GM12891 (cell line): ENCODE measurements around the gene PTPRN2.

Experiments
- PAX5 ChIP-seq: IDR thresholded peaks from 2 replicates; pipeline ENCODE4 v1.6.1; 2011; ENCODE audit warnings: low read length, moderate library complexity, mild to moderate bottlenecking; ENCODE audit not compliant: insufficient read depth, severe bottlenecking
- POLR2A ChIP-seq: IDR thresholded peaks from 2 replicates; pipeline ENCODE4 v1.6.1; 2011; ENCODE audit warnings: low read depth, low read length, control low read depth
- POLR2AphosphoS5 ChIP-seq: IDR thresholded peaks from 2 replicates; pipeline ENCODE4 v1.6.1; 2011; ENCODE audit warnings: low read depth, low read length, control low read depth
- POU2F2 ChIP-seq: IDR thresholded peaks from 2 replicates; pipeline ENCODE4 v1.6.1; 2011; ENCODE audit warnings: low read depth, mild to moderate bottlenecking, control low read depth, low read length, moderate library complexity
- SPI1 ChIP-seq: IDR thresholded peaks from 2 replicates; pipeline ENCODE4 v1.6.1; 2011; ENCODE audit warnings: low read depth, low read length, control low read depth
- TAF1 ChIP-seq: IDR thresholded peaks from 2 replicates; pipeline ENCODE4 v1.6.1; 2011; ENCODE audit warnings: low read depth, low read length, control low read depth

GRCh38 chr7:158206341-158206740, 381.3 kb downstream of the PTPRN2 start:
- TF ChIP-seq TAF1 (no peak), POLR2A (no peak), POLR2AphosphoS5 (no peak), PAX5 (no peak), SPI1 (no peak), POU2F2 (no peak)
